ENCODE results near the gene PALM3. TPM values are rescaled to one million over a fixed set of nuclear protein-coding genes. Genes with fewer than 3 reads are reported as not detected.

The PALM3 gene
- total RNA-seq, 1 experiment from 2014 or later = 1.4 TPM

- peak; percentile 30 for DNase-seq (ENCODE audit: low spot score)
Measured at GRCh38 chr19:14089662-14090508, 28.0 kb upstream of the PALM3 start.

DNA sequence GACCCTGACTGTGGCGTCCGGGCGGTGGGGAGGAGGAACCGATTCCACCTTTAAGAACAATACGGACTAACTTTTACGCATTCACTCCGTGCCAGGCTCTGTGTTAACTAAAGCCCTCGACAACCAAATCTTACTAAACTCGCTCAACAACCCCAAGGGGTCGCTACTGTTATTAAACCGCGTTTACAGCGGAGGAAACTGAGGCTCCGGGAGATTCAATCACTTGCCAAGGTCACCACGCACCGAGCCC lies 27.5 kb upstream of the PALM3 start:
- DNase-seq (ENCODE audit: low spot score) = no peak

DNA sequence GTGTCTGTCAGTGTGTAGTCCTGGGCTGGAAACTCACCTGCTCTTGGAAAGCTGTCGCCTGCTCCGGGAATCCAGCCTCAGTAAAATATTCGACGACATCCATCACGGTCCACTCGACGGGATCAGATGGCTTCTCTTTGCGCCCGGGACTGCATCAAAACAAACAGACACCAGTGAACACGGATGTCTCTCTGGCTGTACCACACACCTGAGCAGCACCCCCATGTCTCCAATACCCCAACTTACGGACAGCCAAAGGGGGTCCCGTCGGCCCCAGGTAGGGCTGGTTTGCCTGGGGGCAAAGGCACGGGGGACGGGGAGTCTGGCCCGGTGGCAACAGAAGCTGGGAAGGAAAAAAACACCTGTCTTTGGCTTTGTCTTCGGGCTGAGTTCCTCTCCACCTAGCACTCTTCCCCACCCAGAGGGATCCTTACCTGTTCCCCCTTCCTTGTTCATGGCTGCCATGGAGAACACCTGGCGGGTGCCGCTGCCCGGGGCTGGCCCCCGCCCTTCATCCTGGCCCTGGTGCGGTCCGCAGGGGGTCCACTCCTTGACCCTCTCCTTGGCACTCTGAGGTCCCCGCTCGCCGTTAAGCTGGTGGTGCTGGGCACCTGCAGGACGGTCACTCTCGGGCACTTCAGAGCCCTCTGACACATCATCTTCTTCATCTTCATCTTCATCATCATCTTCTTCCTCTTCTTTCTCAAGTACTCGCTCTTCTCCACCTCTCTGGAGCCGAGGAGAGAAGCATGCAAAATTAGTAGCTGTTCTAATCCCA lies 26.9 kb upstream of the PALM3 start:
- no peak for DNase-seq (ENCODE audit: low spot score)

DNA sequence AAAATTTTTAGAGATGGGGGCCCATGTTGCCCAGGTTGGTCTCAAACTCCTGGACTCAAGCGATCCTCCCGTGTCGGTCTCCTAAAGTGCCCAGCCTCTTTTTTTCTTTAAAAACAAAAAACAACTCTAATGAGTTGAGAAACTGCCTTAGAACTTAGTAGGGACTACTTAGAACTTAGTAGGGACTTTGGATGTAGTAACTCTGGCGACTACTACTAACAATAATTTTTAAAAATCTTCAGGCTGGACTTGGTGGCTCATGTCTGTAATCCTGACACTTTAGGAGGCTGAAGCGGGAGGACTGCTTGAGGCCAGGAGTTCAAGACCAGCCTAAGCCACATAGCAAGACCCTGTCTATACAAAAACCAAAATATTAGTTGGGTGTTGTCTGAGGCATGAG lies 24.2 kb upstream of the PALM3 start:
- no peak for DNase-seq (ENCODE audit: low spot score)

DNA sequence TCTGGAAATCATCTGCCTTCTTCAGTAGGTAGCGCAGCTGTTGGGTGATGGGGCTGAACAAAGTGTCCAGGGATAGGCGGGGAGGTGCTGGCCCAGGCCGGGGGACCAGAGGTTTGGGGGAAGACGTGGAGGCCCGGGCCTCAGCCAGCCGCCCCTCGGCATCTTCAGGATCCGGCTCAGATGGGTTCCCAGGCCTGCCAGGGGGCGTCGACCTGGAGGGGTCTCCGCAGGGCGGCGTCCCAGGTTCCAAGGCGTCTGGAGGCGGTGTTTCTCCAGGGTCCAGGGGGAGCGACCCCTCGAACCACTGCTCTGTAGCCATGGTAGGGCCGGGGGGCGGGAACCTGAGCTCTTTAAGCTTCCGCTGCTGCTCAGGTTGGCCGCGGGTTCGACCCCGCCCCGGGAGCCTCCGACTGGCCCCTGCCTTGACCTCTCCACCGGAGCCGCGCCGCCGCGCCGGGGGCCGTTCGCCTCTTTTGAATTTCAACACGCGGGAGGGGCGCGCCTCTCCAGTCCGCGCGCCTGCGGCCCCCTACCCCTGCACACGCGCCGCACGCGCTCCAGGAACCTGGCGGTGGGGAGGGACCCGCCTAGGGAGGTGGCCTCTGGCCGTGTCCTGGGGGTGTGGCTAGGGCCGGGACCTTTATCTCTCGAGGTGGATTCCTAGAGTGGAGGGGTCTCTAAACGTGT lies 23.6 kb upstream of the PALM3 start, which contains the start of gene C19orf67:
Gene C19orf67 (minus strand): TSS at position 475 of the 687 bp plus-strand sequence. CDS start 156 bp downstream, at position 319.
- DNase-seq (ENCODE audit: low spot score) = no peak

DNA sequence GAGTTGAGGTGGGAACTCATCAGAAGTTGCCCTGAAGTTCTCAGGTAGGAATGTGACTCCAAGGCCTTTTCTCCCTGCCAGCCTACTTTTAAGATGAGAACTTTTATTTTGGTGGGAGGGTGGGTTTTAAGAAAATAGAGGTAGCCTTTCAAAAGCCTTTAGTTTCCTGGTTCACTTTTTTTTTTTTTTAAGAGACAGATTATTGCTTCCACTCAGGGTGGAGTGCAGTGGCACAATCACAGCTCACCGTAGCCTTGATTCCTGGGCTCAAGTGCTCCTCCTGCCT lies 20.7 kb upstream of the PALM3 start:
- DNase-seq (ENCODE audit: low spot score) = no peak

- no peak for DNase-seq (ENCODE audit: low spot score)
Measured at GRCh38 chr19:14081797-14082674, 20.2 kb upstream of the PALM3 start.

DNA sequence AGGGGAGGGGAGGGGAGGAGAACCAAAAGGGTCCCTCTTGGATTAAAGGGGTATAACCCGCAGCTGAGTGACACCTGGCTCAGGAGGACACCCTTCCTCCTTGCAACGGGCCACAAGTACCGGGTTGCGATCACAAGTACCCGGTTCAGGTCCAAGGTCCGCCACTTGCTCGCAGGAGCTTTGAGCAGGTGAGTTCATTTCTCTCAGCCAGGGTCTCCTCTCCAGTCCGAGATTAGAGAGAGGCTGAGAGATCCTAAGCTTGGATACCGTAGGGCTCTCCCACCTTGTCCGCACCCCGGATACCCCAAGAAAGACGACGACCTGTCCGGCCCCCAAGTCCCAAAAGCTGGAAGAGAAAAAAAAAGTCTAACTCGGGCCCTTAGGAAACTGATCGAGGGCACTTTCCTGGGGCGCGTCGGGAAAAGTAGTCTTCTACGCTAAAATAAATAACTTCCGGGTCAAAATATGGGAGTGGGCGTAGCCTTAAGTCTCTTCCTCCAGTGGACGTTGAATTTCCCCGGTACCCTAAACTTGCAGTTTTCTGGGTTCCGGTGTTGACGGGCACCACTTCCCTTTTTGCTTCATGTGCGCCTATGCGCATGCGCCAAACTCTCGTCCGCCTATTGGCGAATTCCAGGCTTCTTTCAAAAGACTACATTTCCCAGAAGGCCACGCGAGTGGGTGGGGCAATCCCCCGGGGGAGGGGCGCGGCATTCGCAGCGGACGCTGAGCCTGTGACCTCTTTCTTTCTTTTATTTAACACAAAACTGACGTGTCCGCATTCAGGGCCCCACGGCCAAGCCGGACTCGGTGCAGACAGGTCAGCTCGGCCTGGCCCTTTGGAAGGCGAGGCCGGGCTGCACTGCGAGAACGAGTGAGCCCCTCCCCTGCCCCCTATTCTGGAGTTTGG lies 19.3 kb upstream of the PALM3 start:
- peak; percentile 99 for DNase-seq (ENCODE audit: low spot score)

- DNase-seq (ENCODE audit: low spot score) = no peak
Measured at GRCh38 chr19:14078411-14078810, 16.5 kb upstream of the PALM3 start.

- DNase-seq (ENCODE audit: low spot score) = no peak
Measured at GRCh38 chr19:14073925-14074838, 12.3 kb upstream of the PALM3 start.

GRCh38 chr19:14073261-14073924 lies 11.5 kb upstream of the PALM3 start:
- DNase-seq (ENCODE audit: low spot score) = peak; percentile 73

DNA sequence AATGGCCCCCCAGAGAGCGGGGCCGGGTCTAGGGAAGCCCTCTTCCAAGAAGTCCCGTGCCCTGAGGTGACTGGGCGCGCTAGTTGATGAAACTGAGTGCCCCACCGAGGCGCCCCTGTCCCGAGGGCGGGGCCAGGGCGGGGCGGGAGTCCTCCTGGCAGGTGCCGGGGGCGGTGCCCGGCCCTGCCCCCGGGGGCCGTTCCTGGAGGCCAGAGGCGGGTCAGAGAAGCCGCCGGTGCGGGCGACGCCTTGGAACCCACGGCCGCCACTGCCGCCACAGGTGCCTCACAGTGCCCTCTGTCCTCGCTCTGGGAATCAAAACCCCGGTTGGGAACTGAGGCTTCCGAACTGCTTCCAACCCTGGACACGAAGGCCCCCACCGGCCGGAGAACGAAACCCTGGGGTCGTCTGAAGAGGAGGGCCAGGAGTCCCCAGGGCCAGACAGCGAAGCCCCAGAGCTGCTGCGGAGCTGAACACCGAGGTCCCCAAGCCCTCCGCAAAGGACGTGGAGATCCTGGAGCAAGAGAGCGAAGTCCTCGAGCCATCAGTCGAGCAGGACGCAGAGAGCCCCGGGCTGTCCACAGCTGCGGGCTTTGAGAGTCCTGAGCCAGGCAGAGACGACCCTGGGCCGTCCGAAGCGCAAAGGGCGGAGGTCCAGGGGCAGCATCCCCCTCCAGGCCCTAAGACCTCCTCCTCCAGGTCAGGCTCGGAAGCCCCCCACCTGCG lies 10.8 kb upstream of the PALM3 start, which contains the start of gene MISP3:
Gene MISP3 (plus strand): TSS at position 252 of the 726 bp plus-strand sequence. CDS start 524 bp downstream, outside the sequence.
- DNase-seq (ENCODE audit: low spot score) = no peak

- no peak for DNase-seq (ENCODE audit: low spot score)
Measured at GRCh38 chr19:14070268-14071050, 8.6 kb upstream of the PALM3 start.

DNA sequence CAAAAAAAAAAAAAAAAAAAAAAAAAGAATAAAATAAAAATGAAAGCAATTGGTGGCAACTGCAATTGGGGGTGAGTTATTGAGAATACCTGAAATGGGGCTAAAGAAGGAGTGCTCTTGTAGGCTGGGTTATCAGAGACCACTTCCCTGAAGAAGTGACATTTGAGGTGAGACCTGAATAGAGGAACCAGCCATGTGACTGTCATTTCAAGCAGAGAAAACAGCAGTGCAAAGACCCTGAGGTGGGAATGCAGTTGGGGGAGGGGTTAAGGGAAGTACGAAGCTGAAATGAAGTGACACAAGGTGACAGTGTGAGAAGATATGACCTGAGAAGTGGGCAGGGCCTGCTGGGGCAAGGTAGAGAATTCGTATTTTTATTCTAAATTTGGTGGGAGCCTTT lies 4.3 kb upstream of the PALM3 start:
- no peak for DNase-seq (ENCODE audit: low spot score)

DNA sequence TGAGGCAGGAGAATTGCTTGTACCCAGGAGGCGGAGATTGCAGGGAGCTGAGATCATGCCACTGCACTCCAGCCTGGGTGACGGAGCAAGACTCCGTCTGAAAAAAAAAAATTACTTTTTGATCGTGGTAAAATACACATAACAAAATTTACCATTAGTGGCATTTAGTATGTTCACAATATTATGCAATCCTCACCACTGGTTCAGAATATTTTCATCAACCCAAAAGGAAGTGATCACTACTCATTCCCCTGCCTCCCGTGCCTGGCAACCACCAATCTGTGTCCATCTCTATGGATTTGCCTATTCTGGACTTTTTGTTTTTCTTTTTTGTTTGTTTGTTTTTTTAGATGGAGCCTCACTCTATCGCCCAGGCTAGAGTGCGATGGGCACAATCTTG lies 1.2 kb upstream of the PALM3 start:
- no peak for DNase-seq (ENCODE audit: low spot score)

GRCh38 chr19:14062558-14062855 lies 631 bp upstream of the PALM3 start:
- no peak for DNase-seq (ENCODE audit: low spot score)

DNA sequence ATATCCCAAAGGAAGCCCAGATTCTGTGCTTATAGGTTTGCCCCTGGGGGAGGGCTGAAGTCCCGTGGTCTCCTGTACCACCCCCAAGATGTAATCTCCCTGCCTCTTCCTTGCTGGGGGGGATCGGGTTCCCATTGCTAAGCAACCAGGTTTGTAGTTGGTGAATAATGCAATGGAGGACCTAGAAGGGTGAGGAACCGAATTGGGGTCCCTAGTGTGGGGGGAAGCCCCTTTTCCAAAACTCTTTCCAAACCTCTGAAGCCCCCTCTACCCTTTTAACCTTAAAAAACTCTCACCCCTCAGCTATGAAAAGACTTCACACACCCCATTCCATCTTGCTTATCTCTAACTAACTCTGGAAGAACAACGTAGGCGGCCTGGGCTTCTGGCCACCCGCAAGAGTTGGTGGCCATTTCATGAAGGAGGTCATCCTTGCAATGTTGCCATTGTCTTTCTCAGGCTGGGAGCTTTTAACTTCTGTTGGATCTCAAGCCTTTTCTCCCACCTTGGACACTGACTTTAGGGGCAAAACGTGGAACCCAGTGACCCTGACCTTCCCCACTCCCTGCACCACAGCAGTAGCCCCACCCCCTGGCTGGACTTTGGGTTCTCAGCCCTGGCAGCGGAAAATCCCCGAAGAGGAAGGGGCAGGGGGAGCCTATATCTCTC lies 661 bp downstream of the PALM3 start:
- no peak for DNase-seq (ENCODE audit: low spot score)
